ENCODE measurements around the gene BAG3.
"Not testable (repeated sequence)": the region's sequence is repeated elsewhere in the genome, so short reads cannot be mapped to it uniquely, and the experiment has no call there.

GRCh38 chr10:119710935-119711334 lies 59.8 kb downstream of the BAG3 start:
- not testable (repeated sequence) for TF ChIP-seq SP1 (IDR thresholded peaks at IDR 0.05; ENCODE audit: low read depth); YY1 (IDR thresholded peaks at IDR 0.05; ENCODE audit: extremely low read depth, insufficient replicate concordance, low read depth, low read length); CEBPB (IDR thresholded peaks at IDR 0.05; ENCODE audit: low read depth); POLR2A (IDR thresholded peaks at IDR 0.05; ENCODE audit: borderline replicate concordance, extremely low read depth, insufficient read depth, insufficient read length); CTCF (IDR thresholded peaks at IDR 0.05 in 2 of 3, conservative IDR thresholded peaks at IDR 0.05 in 1 of 3; ENCODE audit: borderline replicate concordance in 1 of 3, insufficient read depth in 1 of 3, low read depth in 2 of 3, low read length in 2 of 3)
- TF ChIP-seq, protein P1, sequence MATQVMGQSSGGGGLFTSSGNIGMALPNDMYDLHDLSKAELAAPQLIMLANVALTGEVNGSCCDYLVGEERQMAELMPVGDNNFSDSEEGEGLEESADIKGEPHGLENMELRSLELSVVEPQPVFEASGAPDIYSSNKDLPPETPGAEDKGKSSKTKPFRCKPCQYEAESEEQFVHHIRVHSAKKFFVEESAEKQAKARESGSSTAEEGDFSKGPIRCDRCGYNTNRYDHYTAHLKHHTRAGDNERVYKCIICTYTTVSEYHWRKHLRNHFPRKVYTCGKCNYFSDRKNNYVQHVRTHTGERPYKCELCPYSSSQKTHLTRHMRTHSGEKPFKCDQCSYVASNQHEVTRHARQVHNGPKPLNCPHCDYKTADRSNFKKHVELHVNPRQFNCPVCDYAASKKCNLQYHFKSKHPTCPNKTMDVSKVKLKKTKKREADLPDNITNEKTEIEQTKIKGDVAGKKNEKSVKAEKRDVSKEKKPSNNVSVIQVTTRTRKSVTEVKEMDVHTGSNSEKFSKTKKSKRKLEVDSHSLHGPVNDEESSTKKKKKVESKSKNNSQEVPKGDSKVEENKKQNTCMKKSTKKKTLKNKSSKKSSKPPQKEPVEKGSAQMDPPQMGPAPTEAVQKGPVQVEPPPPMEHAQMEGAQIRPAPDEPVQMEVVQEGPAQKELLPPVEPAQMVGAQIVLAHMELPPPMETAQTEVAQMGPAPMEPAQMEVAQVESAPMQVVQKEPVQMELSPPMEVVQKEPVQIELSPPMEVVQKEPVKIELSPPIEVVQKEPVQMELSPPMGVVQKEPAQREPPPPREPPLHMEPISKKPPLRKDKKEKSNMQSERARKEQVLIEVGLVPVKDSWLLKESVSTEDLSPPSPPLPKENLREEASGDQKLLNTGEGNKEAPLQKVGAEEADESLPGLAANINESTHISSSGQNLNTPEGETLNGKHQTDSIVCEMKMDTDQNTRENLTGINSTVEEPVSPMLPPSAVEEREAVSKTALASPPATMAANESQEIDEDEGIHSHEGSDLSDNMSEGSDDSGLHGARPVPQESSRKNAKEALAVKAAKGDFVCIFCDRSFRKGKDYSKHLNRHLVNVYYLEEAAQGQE (IDR thresholded peaks at IDR 0.05; ENCODE audit: low read depth) = not testable (repeated sequence)
- TF ChIP-seq, protein P2, sequence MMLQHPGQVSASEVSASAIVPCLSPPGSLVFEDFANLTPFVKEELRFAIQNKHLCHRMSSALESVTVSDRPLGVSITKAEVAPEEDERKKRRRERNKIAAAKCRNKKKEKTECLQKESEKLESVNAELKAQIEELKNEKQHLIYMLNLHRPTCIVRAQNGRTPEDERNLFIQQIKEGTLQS (IDR thresholded peaks at IDR 0.05) = not testable (repeated sequence)
